Stimulated activated CD4-positive, alpha-beta T cell treated with anti-CD3 and anti-CD28 coated beads, Interleukin-2, amount 100 ng/mL, for 24 hours (primary cell): ENCODE measurements around the gene CHKB.
"Not testable (repeated sequence)": the region's sequence is repeated elsewhere in the genome, so short reads cannot be mapped to it uniquely, and the experiment has no call there.

Experiments
- DNase-seq, 2 donors: peaks; one replicate each; pipeline ENCODE4 v3.0.0-alpha.2; 2020

Gene CHKB

GRCh38 chr22:50582493-50583293 lies at the start of gene CHKB:
TSS of gene CHKB (minus strand) at chr22:50582849. CDS start at chr22:50582781, 68 bp downstream.
- DNase-seq: peak; percentile 99

- DNase-seq: no peak
Observed at GRCh38 chr22:50630376-50630775, 47.7 kb upstream of the CHKB start.

- DNase-seq: peak in 1 of 2 donors; percentile 20
Observed at GRCh38 chr22:50628543-50629134, 46.0 kb upstream of the CHKB start.

- peak; percentile 72 to 80 for DNase-seq
Observed at GRCh38 chr22:50627642-50628542, 45.2 kb upstream of the CHKB start, which contains the start of gene ARSA. TSS of gene ARSA (minus strand) at chr22:50628152. CDS start at chr22:50627779, 373 bp downstream.

GRCh38 chr22:50626850-50627641 lies 44.4 kb upstream of the CHKB start:
- no peak for DNase-seq

- no peak for DNase-seq
Observed at GRCh38 chr22:50626314-50626849, 43.7 kb upstream of the CHKB start.

- no peak for DNase-seq
Observed at GRCh38 chr22:50625568-50626313, 43.1 kb upstream of the CHKB start.

- DNase-seq: no peak
Observed at GRCh38 chr22:50625131-50625567, 42.5 kb upstream of the CHKB start.

GRCh38 chr22:50624347-50625130 lies 41.9 kb upstream of the CHKB start:
- no peak for DNase-seq

GRCh38 chr22:50622723-50623327 lies 40.2 kb upstream of the CHKB start:
- no peak for DNase-seq

GRCh38 chr22:50621948-50622722 lies 39.5 kb upstream of the CHKB start:
- peak in 1 of 2 donors; percentile 32 for DNase-seq

GRCh38 chr22:50621356-50621880 lies 38.8 kb upstream of the CHKB start:
- DNase-seq: peak; percentile 49 to 53

GRCh38 chr22:50620593-50621355 lies 38.1 kb upstream of the CHKB start:
- peak; percentile 55 to 65 for DNase-seq

- DNase-seq: not testable (repeated sequence)
Observed at GRCh38 chr22:50614296-50614695, 31.6 kb upstream of the CHKB start.

GRCh38 chr22:50613291-50613981 lies 30.8 kb upstream of the CHKB start:
- DNase-seq: no peak

GRCh38 chr22:50612528-50613221 lies 30.0 kb upstream of the CHKB start:
- DNase-seq: peak in 1 of 2 donors; percentile 30

- no peak for DNase-seq
Observed at GRCh38 chr22:50612168-50612527, 29.5 kb upstream of the CHKB start.
